Karpas-422 (cell line): Measurements from ENCODE around the gene HEXIM2. TPM values are rescaled to one million over a fixed set of nuclear protein-coding genes. Genes with fewer than 3 reads are reported as not detected.
A peak's percentile ranks its signal among the peaks of the same experiment; 100 is the strongest.

ENCODE experiments used
- DNase-seq: peaks from one replicate; pipeline ENCODE4 v3.0.0-alpha.2; 2015
- H2AFZ ChIP-seq: fragments of 200-600 bp; sonication (generic); 2 replicates; pipeline ENCODE4 v1.6.1; 2014; ENCODE audit warnings: antibody characterized with exemption, low read length, mixed read lengths
- H3K27ac ChIP-seq: fragments of 200-600 bp; sonication (generic); 2 replicates; pipeline ENCODE4 v1.5.1; 2014; ENCODE audit warnings: mild to moderate bottlenecking, low read length, moderate library complexity
- H3K27me3 ChIP-seq: fragments of 200-600 bp; sonication (generic); 2 replicates; pipeline ENCODE4 v1.6.1; 2014; ENCODE audit warnings: low read length, mixed read lengths
- H3K36me3 ChIP-seq: fragments of 200-600 bp; sonication (generic); 2 replicates; pipeline ENCODE4 v1.6.1; 2014; ENCODE audit warnings: low read length, mixed read lengths; ENCODE audit not compliant: insufficient read depth
- H3K4me1 ChIP-seq: fragments of 200-600 bp; sonication (generic); 2 replicates; pipeline ENCODE4 v1.6.1; 2014; ENCODE audit warnings: mild to moderate bottlenecking, low read length, mixed read lengths
- H3K4me2 ChIP-seq: fragments of 200-600 bp; sonication (generic); 2 replicates; pipeline ENCODE4 v1.6.1; 2014; ENCODE audit warnings: low read length, low read depth, mild to moderate bottlenecking; ENCODE audit not compliant: poor library complexity, severe bottlenecking
- H3K4me3 ChIP-seq: fragments of 200-600 bp; sonication (generic); 2 replicates; pipeline ENCODE4 v1.5.1; 2014; ENCODE audit warnings: mild to moderate bottlenecking, antibody characterized with exemption, low read length, mixed read lengths
- H3K79me2 ChIP-seq: fragments of 200-600 bp; sonication (generic); 2 replicates; pipeline ENCODE4 v1.6.1; 2014; ENCODE audit warnings: mild to moderate bottlenecking, low read length, mixed read lengths
- H3K9ac ChIP-seq: fragments of 200-600 bp; sonication (generic); 2 replicates; pipeline ENCODE4 v1.6.0; 2014; ENCODE audit warnings: low read length
- H3K9me2 ChIP-seq: fragments of 200-600 bp; sonication (generic), shearing (Covaris generic); replicated peaks from 2 replicates; pipeline ENCODE4 v1.6.0; 2014; ENCODE audit warnings: mild to moderate bottlenecking, low read length, moderate library complexity; ENCODE audit not compliant: insufficient read depth
- H3K9me3 ChIP-seq: fragments of 300-700, 200-600 bp; sonication (generic); 2 replicates; pipeline ENCODE4 v1.6.1; 2014; ENCODE audit warnings: low read length, mixed read lengths
- H4K20me1 ChIP-seq: fragments of 200-600 bp; sonication (generic); 2 replicates; pipeline ENCODE4 v1.6.1; 2014; ENCODE audit warnings: mild to moderate bottlenecking, antibody characterized with exemption, low read length, low read depth; ENCODE audit not compliant: insufficient read depth
- total RNA-seq: library from RNA; depleted of rRNA; stranded (reverse); fragments of >200 nt; shearing (Covaris generic); gene quantifications from 2 replicates; pipeline ENCODE4 v1.2.3, GENCODE V29; 2014; ENCODE audit warnings: low replicate concordance

Gene HEXIM2
- total RNA-seq, 1 experiment from 2014 or later: 1.4 TPM

GRCh38 chr17:45117334-45117733 is 44.3 kb upstream of the HEXIM2 start:
- DNase-seq: no peak
- Histone ChIP-seq H3K4me3 (no peak overlapping the region), H3K79me2 (no peaks in the 10 kb centered on the region), H3K9me2 (no peaks in the 10 kb centered on the region), H3K36me3 (no peaks in the 10 kb centered on the region), H3K4me1 (no peaks in the 10 kb centered on the region), H3K9ac (no peak overlapping the region), H3K9me3 (no peaks in the 10 kb centered on the region), H3K27me3 (no peaks in the 10 kb centered on the region), H3K27ac (no peak overlapping the region), H3K4me2 (no peak overlapping the region), H4K20me1 (no peaks in the 10 kb centered on the region), H2AFZ (no peak overlapping the region)

- Histone ChIP-seq H3K4me3 (no peak overlapping the region), H3K9me3 (no peaks in the 10 kb centered on the region), H3K4me1 (no peaks in the 10 kb centered on the region), H3K4me2 (no peak overlapping the region), H3K36me3 (no peaks in the 10 kb centered on the region), H3K27me3 (no peaks in the 10 kb centered on the region), H4K20me1 (no peaks in the 10 kb centered on the region), H3K9ac (no peak overlapping the region), H3K27ac (no peak overlapping the region), H3K79me2 (no peaks in the 10 kb centered on the region), H2AFZ (no peak overlapping the region), H3K9me2 (no peaks in the 10 kb centered on the region)
- DNase-seq: no peak
Observed at GRCh38 chr17:45117848-45118646, 43.6 kb upstream of the HEXIM2 start.

- H3K27me3 ChIP-seq: no peaks in the 10 kb centered on the region
- no peak overlapping the region for H3K9ac ChIP-seq
- DNase-seq: no peak
- no peaks in the 10 kb centered on the region for H3K4me1 ChIP-seq
- no peak overlapping the region for H3K27ac ChIP-seq
- H4K20me1 ChIP-seq: no peaks in the 10 kb centered on the region
- no peak overlapping the region for H3K4me2 ChIP-seq
- H3K9me3 ChIP-seq: no peaks in the 10 kb centered on the region
- H2AFZ ChIP-seq: no peak overlapping the region
- no peaks in the 10 kb centered on the region for H3K79me2 ChIP-seq
- no peaks in the 10 kb centered on the region for H3K36me3 ChIP-seq
- H3K4me3 ChIP-seq: no peak overlapping the region
- H3K9me2 ChIP-seq: no peaks in the 10 kb centered on the region
Observed at GRCh38 chr17:45118691-45119090, 43.0 kb upstream of the HEXIM2 start.

GRCh38 chr17:45119964-45120363 is 41.7 kb upstream of the HEXIM2 start:
- H3K9ac ChIP-seq: no peak overlapping the region
- DNase-seq: no peak
- no peak overlapping the region for H2AFZ ChIP-seq
- peaks cover 4% of the 10 kb centered on the region; the same call in 1 of the 2 replicates for H3K4me1 ChIP-seq
- no peak overlapping the region for H3K27ac ChIP-seq
- H3K4me2 ChIP-seq: no peak overlapping the region
- H3K27me3 ChIP-seq: no peaks in the 10 kb centered on the region
- H4K20me1 ChIP-seq: no peaks in the 10 kb centered on the region
- H3K4me3 ChIP-seq: no peak overlapping the region
- H3K9me3 ChIP-seq: no peaks in the 10 kb centered on the region
- no peaks in the 10 kb centered on the region for H3K9me2 ChIP-seq
- H3K36me3 ChIP-seq: no peaks in the 10 kb centered on the region
- H3K79me2 ChIP-seq: no peaks in the 10 kb centered on the region

- H3K27ac ChIP-seq: no peak overlapping the region
- no peaks in the 10 kb centered on the region for H3K27me3 ChIP-seq
- H3K9me2 ChIP-seq: no peaks in the 10 kb centered on the region
- H3K9me3 ChIP-seq: no peaks in the 10 kb centered on the region
- H3K4me2 ChIP-seq: no peak overlapping the region
- H4K20me1 ChIP-seq: no peaks in the 10 kb centered on the region
- no peak overlapping the region for H3K9ac ChIP-seq
- no peak for DNase-seq
- H2AFZ ChIP-seq: no peak overlapping the region
- no peak overlapping the region for H3K4me3 ChIP-seq
- peaks cover 4% of the 10 kb centered on the region; the same call in 1 of the 2 replicates for H3K4me1 ChIP-seq
- no peaks in the 10 kb centered on the region for H3K79me2 ChIP-seq
- no peaks in the 10 kb centered on the region for H3K36me3 ChIP-seq
Observed at GRCh38 chr17:45120558-45120957, 41.1 kb upstream of the HEXIM2 start.

- Histone ChIP-seq H3K4me1 (peaks cover 4% of the 10 kb centered on the region; the same call in 1 of the 2 replicates), H3K4me2 (no peak overlapping the region), H3K9ac (no peak overlapping the region), H3K36me3 (no peaks in the 10 kb centered on the region), H2AFZ (no peak overlapping the region), H3K9me2 (no peaks in the 10 kb centered on the region), H4K20me1 (no peaks in the 10 kb centered on the region), H3K27me3 (no peaks in the 10 kb centered on the region), H3K79me2 (no peaks in the 10 kb centered on the region), H3K27ac (no peak overlapping the region), H3K9me3 (no peaks in the 10 kb centered on the region), H3K4me3 (no peak overlapping the region)
- no peak for DNase-seq
Observed at GRCh38 chr17:45121055-45121454, 40.6 kb upstream of the HEXIM2 start.

- Histone ChIP-seq H3K4me2 (no peak overlapping the region), H3K27ac (no peak overlapping the region), H3K9ac (no peak overlapping the region), H3K27me3 (no peaks in the 10 kb centered on the region), H2AFZ (no peak overlapping the region), H3K4me3 (no peak overlapping the region), H4K20me1 (no peaks in the 10 kb centered on the region), H3K36me3 (no peaks in the 10 kb centered on the region), H3K9me3 (no peaks in the 10 kb centered on the region), H3K79me2 (no peaks in the 10 kb centered on the region), H3K9me2 (no peaks in the 10 kb centered on the region), H3K4me1 (peaks cover 4% of the 10 kb centered on the region; the same call in 1 of the 2 replicates)
- no peak for DNase-seq
Observed at GRCh38 chr17:45123076-45123770, 38.5 kb upstream of the HEXIM2 start.

GRCh38 chr17:45123930-45124796 is 37.5 kb upstream of the HEXIM2 start:
- no peak overlapping the region for H3K27ac ChIP-seq
- no peak overlapping the region for H3K9ac ChIP-seq
- H3K36me3 ChIP-seq: no peaks in the 10 kb centered on the region
- peak; percentile 60 for DNase-seq
- H2AFZ ChIP-seq: no peak overlapping the region
- no peaks in the 10 kb centered on the region for H3K79me2 ChIP-seq
- H3K4me3 ChIP-seq: no peak overlapping the region
- no peaks in the 10 kb centered on the region for H3K9me3 ChIP-seq
- H4K20me1 ChIP-seq: no peaks in the 10 kb centered on the region
- peaks cover 4% of the 10 kb centered on the region; the same call in 1 of the 2 replicates for H3K4me1 ChIP-seq
- H3K27me3 ChIP-seq: no peaks in the 10 kb centered on the region
- H3K9me2 ChIP-seq: no peaks in the 10 kb centered on the region
- H3K4me2 ChIP-seq: no peak overlapping the region
